Endothelial cell of umbilical vein (primary cell): ENCODE data around the gene DDX55. TPM values are rescaled to one million over a fixed set of nuclear protein-coding genes. Genes with fewer than 3 reads are reported as not detected.

Source experiments
- BruUV-seq: library from RNA; stranded (reverse); fragments of 400-500 nt; replicated peaks from 2 replicates; lab custom pipeline; 2021; lab: Mats Ljungman, UMichigan
- CTCF ChIA-PET: fragments of 300-600, 350-600 bp; sonication (Branson Sonifier 250); formaldehyde crosslinking; loops from one replicate; lab custom pipeline; 2021; ENCODE audit warnings: antibody characterized with exemption, inconsistent platforms; lab: Charles Lee
- POLR2A ChIA-PET: fragments of 300-600, 350-600 bp; sonication (Branson Sonifier 250); formaldehyde crosslinking; loops from one replicate; lab custom pipeline; 2021; ENCODE audit warnings: antibody characterized with exemption, inconsistent platforms; lab: Charles Lee
- DNase-seq: peaks from one replicate; pipeline ENCODE4 v3.0.0-alpha.2; 2011; ENCODE audit warnings: low read depth, low spot score
- FAIRE-seq: peaks from 2 replicates; lab custom pipeline; 2011; peaks lifted over from hg19 to GRCh38; lab: Jason Lieb, UNC
- H2AFZ ChIP-seq: 2 replicates; pipeline ENCODE4 v1.6.0; 2012; ENCODE audit warnings: low read depth, low read length, control low read depth, inconsistent platforms
- H3K27ac ChIP-seq: 2 replicates; pipeline ENCODE4 v1.5.1; 2011; ENCODE audit warnings: low read depth, mild to moderate bottlenecking, control low read depth, low read length, moderate library complexity; ENCODE audit not compliant: insufficient read depth
- H3K27me3 ChIP-seq, 2 experiments: 2 replicates each; pipeline versions ENCODE4 v1.6.0 to v1.6.1; 2011; ENCODE audit warnings: low read length in 2 of 2, mixed read lengths in 1 of 2; ENCODE audit not compliant: control insufficient read depth in 2 of 2, insufficient read depth in 2 of 2
- H3K36me3 ChIP-seq, 2 experiments: 2 replicates in 1 of 2; 3 replicates in 1 of 2; pipeline ENCODE4 v1.5.1; 2011; ENCODE audit warnings: low read length in 2 of 2, mild to moderate bottlenecking in 1 of 2, moderate library complexity in 1 of 2; ENCODE audit not compliant: control insufficient read depth in 2 of 2, insufficient read depth in 2 of 2; ENCODE audit errors: extremely low read depth in 1 of 2
- H3K4me1 ChIP-seq: 3 replicates; pipeline ENCODE4 v1.5.1; 2011; ENCODE audit warnings: mild to moderate bottlenecking, low read length; ENCODE audit not compliant: control insufficient read depth, insufficient read depth; ENCODE audit errors: extremely low read depth
- H3K4me2 ChIP-seq: 2 replicates; pipeline ENCODE4 v1.6.1; 2011; ENCODE audit warnings: low read length, control low read depth, mixed read lengths; ENCODE audit not compliant: insufficient read depth
- H3K4me3 ChIP-seq, 3 experiments: fragments of 200-600 bp in 1 of 3; sonication (generic), shearing (Covaris generic) in 1 of 3; replicated peaks in 1 of 3; 2 replicates each; pipeline ENCODE4 v1.5.1; 2011 to 2016; ENCODE audit warnings: control low read depth in 3 of 3, low read length in 3 of 3, mild to moderate bottlenecking in 2 of 3, inconsistent platforms in 1 of 3, low read depth in 1 of 3, moderate library complexity in 1 of 3; ENCODE audit not compliant: insufficient read depth in 1 of 3
- H3K79me2 ChIP-seq: 2 replicates; pipeline ENCODE4 v1.6.0; 2012; ENCODE audit warnings: low read length, inconsistent platforms; ENCODE audit not compliant: control insufficient read depth, insufficient read depth
- H3K9ac ChIP-seq: replicated peaks from 2 replicates; pipeline ENCODE3; 2011; ENCODE audit warnings: low read length, control low read depth; ENCODE audit not compliant: insufficient read depth; ENCODE audit errors: extremely low read depth
- H3K9me1 ChIP-seq: replicated peaks from 3 replicates; pipeline ENCODE4 v1.6.0; 2011; ENCODE audit warnings: mild to moderate bottlenecking, low read length; ENCODE audit not compliant: control insufficient read depth, insufficient read depth; ENCODE audit errors: extremely low read depth
- H3K9me3 ChIP-seq: replicated peaks from 2 replicates; pipeline ENCODE4 v1.5.1; 2012; ENCODE audit warnings: low read length, inconsistent platforms; ENCODE audit not compliant: control insufficient read depth, insufficient read depth
- H4K20me1 ChIP-seq: replicated peaks from 2 replicates; pipeline ENCODE3; 2011; ENCODE audit warnings: mild to moderate bottlenecking, low read length; ENCODE audit not compliant: control insufficient read depth, insufficient read depth; ENCODE audit errors: extremely low read depth
- CTCF ChIP-seq, 2 donors: IDR thresholded peaks; 1 replicate in 1 of 2; 2 replicates in 1 of 2; pipeline ENCODE4 v1.5.1; 2011; ENCODE audit warnings: low read length in 2 of 2, mild to moderate bottlenecking in 2 of 2, moderate library complexity in 2 of 2, control low read depth in 1 of 2, inconsistent platforms in 1 of 2, low read depth in 1 of 2; ENCODE audit not compliant: insufficient read depth in 1 of 2; ENCODE audit errors: extremely low read depth in 1 of 2
- EZH2 ChIP-seq: IDR thresholded peaks from 2 replicates; pipeline ENCODE4 v1.6.1; 2012; ENCODE audit warnings: borderline replicate concordance, low read depth, mild to moderate bottlenecking, moderate library complexity, low read length, inconsistent platforms; ENCODE audit not compliant: severe bottlenecking
- FOS ChIP-seq: IDR thresholded peaks from 2 replicates; pipeline ENCODE4 v1.6.1; 2011; ENCODE audit warnings: mild to moderate bottlenecking, low read length, moderate library complexity, borderline replicate concordance; ENCODE audit not compliant: insufficient read depth
- GATA2 ChIP-seq: IDR thresholded peaks from 2 replicates; pipeline ENCODE4 v1.7.0; 2011; ENCODE audit warnings: low read depth, mild to moderate bottlenecking, moderate library complexity, mixed read lengths, low read length; ENCODE audit not compliant: insufficient read length, insufficient read depth
- JUN ChIP-seq: IDR thresholded peaks from 2 replicates; pipeline ENCODE4 v1.6.1; 2011; ENCODE audit warnings: borderline replicate concordance, low read depth; ENCODE audit not compliant: insufficient read length, insufficient read depth
- MAX ChIP-seq: IDR thresholded peaks from 2 replicates; pipeline ENCODE4 v1.6.1; 2011; ENCODE audit not compliant: insufficient read depth, insufficient read length
- MYC ChIP-seq: IDR thresholded peaks from one replicate; pipeline ENCODE4 v1.6.1; 2011; ENCODE audit warnings: mild to moderate bottlenecking, low read depth, low read length
- POLR2A ChIP-seq: IDR thresholded peaks from 2 replicates; pipeline ENCODE4 v1.6.1; 2012; ENCODE audit warnings: low read depth, mild to moderate bottlenecking, control low read depth, low read length
- POLR2AphosphoS5 ChIP-seq: IDR thresholded peaks from 2 replicates; pipeline ENCODE4 v1.6.1; 2012; ENCODE audit warnings: low read depth, mild to moderate bottlenecking, control low read depth, low read length, moderate library complexity; ENCODE audit not compliant: insufficient read depth
- dilution Hi-C: fragments of 300-500 bp; cut with MboI; formaldehyde crosslinking; loops from one replicate; pipeline ENCODE4 v1.15.0; 2019; ENCODE audit warnings: low sequenced_read_pairs; ENCODE audit not compliant: extremely low pct_ligation_motif_present
- intact Hi-C: fragments of 100-400 bp; cut with micrococcal nuclease; formaldehyde crosslinking; loops from one replicate; pipeline ENCODE4 v1.10.0; 2022
- polyA plus RNA-seq, 4 experiments: library from polyadenylated mRNA; depleted of rRNA in 3 of 4; stranded (reverse) in 3 of 4; unstranded in 1 of 4; fragments of >200 nt; gene quantifications; 2 replicates each; pipeline versions ENCODE4 v1.2.1 to v1.2.3, GENCODE V29; 2011 to 2012; ENCODE audit warnings: missing spikeins in 1 of 4
- total RNA-seq: library from RNA; stranded (reverse); gene quantifications from 2 replicates; pipeline ENCODE4 v1.2.3, GENCODE V29; 2021

DDX55 gene
- total and polyA plus RNA-seq, 2 donors (not counting 3 experiments of a cell fraction or from before 2014, with no cell fraction given): 17.8 to 25.9 TPM

- intact Hi-C loops (no loop called here), dilution Hi-C loops (no loop called here)
- H3K4me3 ChIP-seq: no peak overlapping the region
- no peak for FAIRE-seq
- H3K27ac ChIP-seq: no peak overlapping the region
- no peaks in the 10 kb centered on the region for H3K27me3 ChIP-seq
- H2AFZ ChIP-seq: no peak overlapping the region
- H3K9me1 ChIP-seq: no peaks in the 10 kb centered on the region
- H3K36me3 ChIP-seq: peaks cover 7 to 8% of the 10 kb centered on the region in 2 experiments
- H3K79me2 ChIP-seq: no peaks in the 10 kb centered on the region
- no peak for DNase-seq
- no peak overlapping the region for H3K9ac ChIP-seq
- no peaks in the 10 kb centered on the region for H3K4me1 ChIP-seq
- no peak overlapping the region for H3K4me2 ChIP-seq
- no peak for TF ChIP-seq JUN
- no peak for TF ChIP-seq GATA2
- no peak for TF ChIP-seq MYC
- no peak for TF ChIP-seq MAX
- no peak for TF ChIP-seq FOS
- TF ChIP-seq POLR2AphosphoS5: no peak
- H4K20me1 ChIP-seq: no peaks in the 10 kb centered on the region
- CTCF ChIA-PET: no interaction called here
- POLR2A ChIA-PET: no interaction called here
- no TSS peak for BruUV-seq
- H3K9me3 ChIP-seq: no peaks in the 10 kb centered on the region
These were observed 52.3 kb downstream of the DDX55 start for GRCh38 chr12:123654129-123654701.

GRCh38 chr12:123655420-123655819 lies 53.5 kb downstream of the DDX55 start:
- H3K9ac ChIP-seq: no peak overlapping the region

More at GRCh38 chr12:123655420-123655819, 53.5 kb downstream of the DDX55 start:
- H3K36me3 ChIP-seq: peaks cover 6 to 10% of the 10 kb centered on the region in 2 experiments
- H3K4me1 ChIP-seq: no peaks in the 10 kb centered on the region
- no peaks in the 10 kb centered on the region for H3K79me2 ChIP-seq
- H2AFZ ChIP-seq: no peak overlapping the region
- no peak overlapping the region for H3K4me2 ChIP-seq
- intact Hi-C loops: no loop called here
- DNase-seq: no peak
- TF ChIP-seq MAX (no peak), FOS (no peak), MYC (no peak), GATA2 (no peak), EZH2 (no peak), POLR2A (no peak), JUN (no peak), POLR2AphosphoS5 (no peak), CTCF (IDR thresholded peaks at IDR 0.05; ENCODE audit: extremely low read depth in 1 of 2, insufficient read depth in 1 of 2, low read depth in 1 of 2, low read length in 2 of 2) (no peak)
- no TSS peak for BruUV-seq
- ChIA-PET CTCF (no interaction called here), POLR2A (no interaction called here)
- H4K20me1 ChIP-seq: no peaks in the 10 kb centered on the region
- dilution Hi-C loops: no loop called here
- no peak for FAIRE-seq
- no peaks in the 10 kb centered on the region for H3K9me1 ChIP-seq
- no peaks in the 10 kb centered on the region for H3K9me3 ChIP-seq
- H3K27ac ChIP-seq: no peak overlapping the region
- no peak overlapping the region for H3K4me3 ChIP-seq
- H3K27me3 ChIP-seq: no peaks in the 10 kb centered on the region
